Astrocyte (in vitro differentiated cells and primary cell): ENCODE results near the gene ITGB3BP. TPM values are rescaled to one million over a fixed set of nuclear protein-coding genes. Genes with fewer than 3 reads are reported as not detected.

ENCODE experiments used
- DNase-seq: peaks from one replicate; pipeline ENCODE4 v3.0.0-alpha.2; 2010; ENCODE audit warnings: low read depth
- FAIRE-seq: peaks from 2 replicates; lab custom pipeline; 2011; peaks lifted over from hg19 to GRCh38; lab: Jason Lieb, UNC
- H2AFZ ChIP-seq: 2 replicates; pipeline ENCODE4 v1.6.0; 2012; ENCODE audit warnings: low read depth, low read length, inconsistent platforms
- H3K27ac ChIP-seq: 2 replicates; pipeline ENCODE4 v1.5.1; 2011; ENCODE audit warnings: low read depth, low read length, inconsistent platforms
- H3K27me3 ChIP-seq: 2 replicates; pipeline ENCODE4 v1.6.0; 2011; ENCODE audit warnings: low read length, inconsistent platforms; ENCODE audit not compliant: insufficient read depth
- H3K36me3 ChIP-seq: 2 replicates; pipeline ENCODE4 v1.5.1; 2011; ENCODE audit warnings: low read length, inconsistent platforms; ENCODE audit not compliant: insufficient read depth
- H3K4me1 ChIP-seq: 2 replicates; pipeline ENCODE4 v1.5.1; 2011; ENCODE audit warnings: low read length, inconsistent platforms; ENCODE audit not compliant: insufficient read depth
- H3K4me2 ChIP-seq: 2 replicates; pipeline ENCODE4 v1.6.0; 2012; ENCODE audit warnings: low read length, inconsistent platforms
- H3K4me3 ChIP-seq: 2 replicates; pipeline ENCODE4 v1.5.1; 2011; ENCODE audit warnings: low read depth, mild to moderate bottlenecking, low read length, inconsistent platforms; ENCODE audit not compliant: insufficient read depth
- H3K79me2 ChIP-seq: 2 replicates; pipeline ENCODE4 v1.6.0; 2012; ENCODE audit warnings: mild to moderate bottlenecking, low read length, inconsistent platforms; ENCODE audit not compliant: insufficient read depth
- H3K9ac ChIP-seq: 2 replicates; pipeline ENCODE4 v1.6.0; 2012; ENCODE audit warnings: mild to moderate bottlenecking, low read length, inconsistent platforms
- H3K9me3 ChIP-seq: 2 replicates; pipeline ENCODE4 v1.5.1; 2012; ENCODE audit warnings: low read depth, mild to moderate bottlenecking, low read length, inconsistent platforms; ENCODE audit not compliant: insufficient read depth
- H4K20me1 ChIP-seq: 2 replicates; pipeline ENCODE4 v1.6.0; 2012; ENCODE audit warnings: low read length, inconsistent platforms; ENCODE audit not compliant: insufficient read depth
- H3K27ac Mint-ChIP-seq: one replicate; pipeline ENCODE4 v1.8.0; 2021; ENCODE audit warnings: mild to moderate bottlenecking, mixed read lengths; ENCODE audit not compliant: unreplicated experiment
- H3K27me3 Mint-ChIP-seq: one replicate; pipeline ENCODE4 v1.8.0; 2021; ENCODE audit warnings: low read depth, mixed read lengths; ENCODE audit not compliant: unreplicated experiment
- H3K36me3 Mint-ChIP-seq: one replicate; pipeline ENCODE4 v1.8.0; 2021; ENCODE audit warnings: low read depth, mixed read lengths; ENCODE audit not compliant: unreplicated experiment
- H3K4me1 Mint-ChIP-seq: one replicate; pipeline ENCODE4 v1.8.0; 2021; ENCODE audit warnings: low read depth, mixed read lengths; ENCODE audit not compliant: unreplicated experiment
- H3K4me3 Mint-ChIP-seq: one replicate; pipeline ENCODE4 v1.8.0; 2021; ENCODE audit warnings: mild to moderate bottlenecking, moderate library complexity, mixed read lengths; ENCODE audit not compliant: unreplicated experiment
- H3K9me3 Mint-ChIP-seq: one replicate; pipeline ENCODE4 v1.8.0; 2021; ENCODE audit warnings: mild to moderate bottlenecking, mixed read lengths; ENCODE audit not compliant: unreplicated experiment
- EZH2 ChIP-seq: IDR thresholded peaks from 2 replicates; pipeline ENCODE4 v1.6.1; 2012; ENCODE audit warnings: mild to moderate bottlenecking, low read length, inconsistent platforms; ENCODE audit not compliant: insufficient read depth
- total RNA-seq: library from RNA; stranded (reverse); gene quantifications from 2 replicates; pipeline ENCODE4 v1.2.1, GENCODE V29; 2021
- TF ChIP-seq, protein P1 (sequence below): IDR thresholded peaks from 2 replicates; pipeline ENCODE4 v1.5.1; 2011; ENCODE audit warnings: low read depth, mild to moderate bottlenecking, inconsistent platforms, low read length, moderate library complexity; ENCODE audit not compliant: insufficient read depth

ITGB3BP gene
- total RNA-seq, 1 donor from 2014 or later = 15.6 TPM

DNA sequence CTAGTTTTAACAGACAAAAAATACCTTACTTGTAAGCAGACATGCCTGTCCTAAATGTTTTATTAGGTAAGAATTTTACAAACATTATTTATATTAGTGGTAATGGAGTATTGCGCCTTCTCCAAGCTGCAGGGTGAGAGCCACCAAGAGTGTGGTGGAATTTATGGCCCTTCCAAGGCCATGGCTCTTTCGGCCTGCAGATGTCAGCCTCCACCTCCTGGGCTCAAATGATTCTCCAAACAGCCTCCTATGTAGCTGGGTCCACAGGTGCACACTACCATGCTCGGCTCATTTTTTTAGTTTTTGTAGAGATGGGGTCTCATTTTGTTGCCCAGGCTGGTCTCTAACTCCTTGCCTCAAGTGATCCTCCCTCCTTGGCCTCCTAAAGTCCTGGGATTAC lies 56.3 kb downstream of the ITGB3BP start:
- FAIRE-seq = no peak

DNA sequence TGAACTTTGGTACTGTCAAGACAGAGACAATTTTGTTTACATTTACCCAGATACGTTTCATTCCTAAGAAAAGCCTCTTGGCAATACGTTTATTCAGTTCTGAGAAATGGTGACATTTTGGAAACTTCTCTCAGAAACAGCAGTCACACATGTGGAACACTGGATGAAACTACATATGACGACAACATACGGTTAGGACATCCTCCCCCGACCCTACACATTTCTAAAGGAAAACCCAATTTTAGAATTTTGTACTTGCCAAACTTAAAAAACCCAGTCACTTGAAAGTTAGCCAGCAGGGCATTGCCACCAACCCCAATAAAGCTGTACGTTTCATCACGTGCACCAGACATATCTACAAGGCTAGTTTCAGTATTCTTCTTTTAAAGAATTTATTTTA lies 56.8 kb downstream of the ITGB3BP start:
- Histone ChIP-seq H3K9ac (no peak overlapping the region), H3K9me3 (no peaks in the 10 kb centered on the region), H4K20me1 (no peaks in the 10 kb centered on the region), H2AFZ (no peak overlapping the region), H3K79me2 (no peaks in the 10 kb centered on the region), H3K27ac (no peak overlapping the region), H3K4me1 (no peaks in the 10 kb centered on the region), H3K36me3 (no peaks in the 10 kb centered on the region), H3K4me3 (no peak overlapping the region), H3K27me3 (no peaks in the 10 kb centered on the region), H3K4me2 (no peak overlapping the region)
- H3K36me3 Mint-ChIP-seq = peaks cover 8% of the 10 kb centered on the region
- H3K4me1 Mint-ChIP-seq = no peaks in the 10 kb centered on the region
- DNase-seq = no peak
- H3K4me3 Mint-ChIP-seq = no peak overlapping the region
- peaks cover 3% of the 10 kb centered on the region for H3K9me3 Mint-ChIP-seq
- H3K27me3 Mint-ChIP-seq = no peaks in the 10 kb centered on the region
- TF ChIP-seq EZH2 = no peak
- TF ChIP-seq, protein P1, sequence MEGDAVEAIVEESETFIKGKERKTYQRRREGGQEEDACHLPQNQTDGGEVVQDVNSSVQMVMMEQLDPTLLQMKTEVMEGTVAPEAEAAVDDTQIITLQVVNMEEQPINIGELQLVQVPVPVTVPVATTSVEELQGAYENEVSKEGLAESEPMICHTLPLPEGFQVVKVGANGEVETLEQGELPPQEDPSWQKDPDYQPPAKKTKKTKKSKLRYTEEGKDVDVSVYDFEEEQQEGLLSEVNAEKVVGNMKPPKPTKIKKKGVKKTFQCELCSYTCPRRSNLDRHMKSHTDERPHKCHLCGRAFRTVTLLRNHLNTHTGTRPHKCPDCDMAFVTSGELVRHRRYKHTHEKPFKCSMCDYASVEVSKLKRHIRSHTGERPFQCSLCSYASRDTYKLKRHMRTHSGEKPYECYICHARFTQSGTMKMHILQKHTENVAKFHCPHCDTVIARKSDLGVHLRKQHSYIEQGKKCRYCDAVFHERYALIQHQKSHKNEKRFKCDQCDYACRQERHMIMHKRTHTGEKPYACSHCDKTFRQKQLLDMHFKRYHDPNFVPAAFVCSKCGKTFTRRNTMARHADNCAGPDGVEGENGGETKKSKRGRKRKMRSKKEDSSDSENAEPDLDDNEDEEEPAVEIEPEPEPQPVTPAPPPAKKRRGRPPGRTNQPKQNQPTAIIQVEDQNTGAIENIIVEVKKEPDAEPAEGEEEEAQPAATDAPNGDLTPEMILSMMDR = no peak
- H3K27ac Mint-ChIP-seq = no peak overlapping the region
- no peak for FAIRE-seq

More for the DNA sequence above, 56.3 kb downstream of the ITGB3BP start:
- Histone ChIP-seq H3K9me3 (no peaks in the 10 kb centered on the region), H3K27me3 (no peaks in the 10 kb centered on the region), H3K36me3 (no peaks in the 10 kb centered on the region), H4K20me1 (no peaks in the 10 kb centered on the region), H3K4me3 (no peak overlapping the region), H3K79me2 (no peaks in the 10 kb centered on the region), H2AFZ (no peak overlapping the region), H3K9ac (no peak overlapping the region), H3K27ac (no peak overlapping the region), H3K4me2 (no peak overlapping the region), H3K4me1 (no peaks in the 10 kb centered on the region)
- no peak overlapping the region for H3K27ac Mint-ChIP-seq
- H3K27me3 Mint-ChIP-seq = no peaks in the 10 kb centered on the region
- no peak overlapping the region for H3K4me3 Mint-ChIP-seq
- no peak for DNase-seq
- H3K36me3 Mint-ChIP-seq = peaks cover 8% of the 10 kb centered on the region
- peaks cover 3% of the 10 kb centered on the region for H3K9me3 Mint-ChIP-seq
- H3K4me1 Mint-ChIP-seq = no peaks in the 10 kb centered on the region
- TF ChIP-seq, protein P1 = no peak
- no peak for TF ChIP-seq EZH2

DNA sequence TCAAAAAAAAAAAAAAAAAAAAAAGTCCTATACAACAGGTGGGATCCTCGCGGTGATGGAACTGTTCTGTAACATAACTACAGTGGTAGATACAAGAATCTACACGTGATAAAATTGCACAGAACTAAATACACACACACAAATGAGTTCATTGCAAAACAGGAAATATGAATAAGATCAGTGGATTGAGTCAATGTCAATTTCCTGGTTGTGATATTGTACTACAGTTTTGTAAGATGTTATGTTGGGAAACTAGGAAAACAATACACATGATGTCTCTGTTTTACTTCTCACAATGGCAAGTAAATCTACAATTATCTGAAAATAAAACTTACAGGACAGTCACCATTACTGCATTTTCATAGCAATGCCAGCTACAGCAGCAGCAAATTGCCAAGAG lies 59.8 kb downstream of the ITGB3BP start:
- TF ChIP-seq, protein P1 = no peak
- TF ChIP-seq EZH2 = no peak
- H3K36me3 Mint-ChIP-seq = peaks cover 6% of the 10 kb centered on the region
- H3K27ac ChIP-seq = no peak overlapping the region
- H3K4me2 ChIP-seq = no peak overlapping the region
- no peaks in the 10 kb centered on the region for H3K4me1 ChIP-seq
- no peak overlapping the region for H3K4me3 ChIP-seq
- H3K79me2 ChIP-seq = no peaks in the 10 kb centered on the region
- no peaks in the 10 kb centered on the region for H4K20me1 ChIP-seq
- H3K9me3 Mint-ChIP-seq = no peaks in the 10 kb centered on the region
- no peak overlapping the region for H2AFZ ChIP-seq
- H3K36me3 ChIP-seq = no peaks in the 10 kb centered on the region
- H3K9me3 ChIP-seq = no peaks in the 10 kb centered on the region
- no peaks in the 10 kb centered on the region for H3K4me1 Mint-ChIP-seq
- FAIRE-seq (peak; percentile 32), DNase-seq (no peak)
- no peak overlapping the region for H3K27ac Mint-ChIP-seq
- H3K4me3 Mint-ChIP-seq = no peak overlapping the region
- no peaks in the 10 kb centered on the region for H3K27me3 ChIP-seq
- H3K9ac ChIP-seq = no peak overlapping the region
- H3K27me3 Mint-ChIP-seq = no peaks in the 10 kb centered on the region
